Activated CD8-positive, alpha-beta T cell treated with anti-CD3 and anti-CD28 coated beads for 36 hours (primary cell): ENCODE results near the gene DNAH6. TPM values are rescaled to one million over a fixed set of nuclear protein-coding genes. Genes with fewer than 3 reads are reported as not detected.

Source experiments
- ATAC-seq: fragments of 200-7000 bp; cut with Tn5 transposase; one replicate; pipeline ENCODE4 v1.10.0; 2021; ENCODE audit warnings: mild to moderate bottlenecking, moderate library complexity
- CTCF ChIA-PET: fragments of 350-600 bp; sonication (Branson Sonifier 250); formaldehyde crosslinking; loops from one replicate; lab custom pipeline; 2021; ENCODE audit warnings: antibody characterized with exemption; lab: Charles Lee
- POLR2A ChIA-PET: fragments of 350-600 bp; sonication (Branson Sonifier 250); formaldehyde crosslinking; loops from one replicate; lab custom pipeline; 2021; ENCODE audit warnings: antibody characterized with exemption; lab: Charles Lee
- DNase-seq: peaks from one replicate; pipeline ENCODE4 v3.0.0-alpha.2; 2020
- H3K27ac Mint-ChIP-seq: one replicate; pipeline ENCODE4 v1.8.0; 2021; ENCODE audit warnings: mild to moderate bottlenecking, mixed read lengths
- H3K27me3 Mint-ChIP-seq: one replicate; pipeline ENCODE4 v1.8.0; 2021; ENCODE audit warnings: mixed read lengths
- H3K36me3 Mint-ChIP-seq: one replicate; pipeline ENCODE4 v1.8.0; 2021; ENCODE audit warnings: low read depth, mixed read lengths
- H3K4me1 Mint-ChIP-seq: one replicate; pipeline ENCODE4 v1.8.0; 2021; ENCODE audit warnings: low read depth, mixed read lengths
- H3K4me3 Mint-ChIP-seq: one replicate; pipeline ENCODE4 v1.8.0; 2021; ENCODE audit warnings: mild to moderate bottlenecking, moderate library complexity, mixed read lengths
- H3K9me3 Mint-ChIP-seq: one replicate; pipeline ENCODE4 v1.8.0; 2021; ENCODE audit warnings: mixed read lengths
- CTCF ChIP-seq: fragments of 200-600 bp; IDR thresholded peaks from one replicate; pipeline ENCODE4 v1.8.0; 2022; ENCODE audit warnings: antibody characterized with exemption, mild to moderate bottlenecking
- intact Hi-C: fragments of 100-400 bp; cut with micrococcal nuclease; formaldehyde crosslinking; loops from one replicate; pipeline ENCODE4 v1.10.0; 2022
- total RNA-seq, 2 experiments: library from RNA; stranded (reverse); gene quantifications; one replicate each; pipeline ENCODE4 v1.2.3, GENCODE V29; 2021

DNAH6 gene
- total RNA-seq, 2 experiments from 2014 or later, result 0.90 to 1.3 TPM

GRCh38 chr2:84807063-84807485 lies 290.8 kb downstream of the DNAH6 start:
- Mint-ChIP-seq H3K4me1 (peaks cover 11% of the 10 kb centered on the region), H3K36me3 (peaks cover 2% of the 10 kb centered on the region), H3K4me3 (no peak overlapping the region), H3K9me3 (peaks cover 8% of the 10 kb centered on the region), H3K27me3 (no peaks in the 10 kb centered on the region), H3K27ac (no peak overlapping the region)
- intact Hi-C loops, result no loop called here
- CTCF ChIA-PET, result interaction anchor here (1.4 kb wide), 1 partner anchor 119 kb away, joined by 5 read pairs; no protein-coding TSS in a partner anchor
- no peak for TF ChIP-seq CTCF
- DNase-seq (no peak), ATAC-seq (no peak)
- POLR2A ChIA-PET, result no interaction called here

- Mint-ChIP-seq H3K27me3 (no peaks in the 10 kb centered on the region), H3K9me3 (no peaks in the 10 kb centered on the region), H3K36me3 (no peaks in the 10 kb centered on the region), H3K4me3 (no peak overlapping the region), H3K4me1 (peaks cover 19% of the 10 kb centered on the region), H3K27ac (no peak overlapping the region)
- no peak for TF ChIP-seq CTCF
- ChIA-PET POLR2A (no interaction called here), CTCF (interaction anchor here (1.0 to 1.4 kb wide), 2 partner anchors 19 to 118 kb away, joined by 3 to 5 read pairs; no protein-coding TSS in a partner anchor)
- intact Hi-C loops, result no loop called here
- DNase-seq (no peak), ATAC-seq (no peak)
These were observed 292.0 kb downstream of the DNAH6 start for GRCh38 chr2:84808279-84808678.

- H3K36me3 Mint-ChIP-seq, result peaks cover 3% of the 10 kb centered on the region
- no peaks in the 10 kb centered on the region for H3K27me3 Mint-ChIP-seq
- ATAC-seq (no peak), DNase-seq (no peak)
- no peak for TF ChIP-seq CTCF
- CTCF ChIA-PET, result no interaction called here
- no peaks in the 10 kb centered on the region for H3K9me3 Mint-ChIP-seq
- peaks cover 38% of the 10 kb centered on the region for H3K4me1 Mint-ChIP-seq
- POLR2A ChIA-PET, result no interaction called here
- H3K27ac Mint-ChIP-seq, result no peak overlapping the region
- H3K4me3 Mint-ChIP-seq, result no peak overlapping the region
- intact Hi-C loops, result no loop called here
These were observed 295.6 kb downstream of the DNAH6 start for GRCh38 chr2:84811839-84812431.

GRCh38 chr2:84815146-84815545 lies 298.8 kb downstream of the DNAH6 start:
- no peak for DNase-seq
- CTCF ChIA-PET, result no interaction called here
- H3K4me3 Mint-ChIP-seq, result no peak overlapping the region
- no peaks in the 10 kb centered on the region for H3K27me3 Mint-ChIP-seq
- peaks cover 4% of the 10 kb centered on the region for H3K36me3 Mint-ChIP-seq
- POLR2A ChIA-PET, result no interaction called here
- intact Hi-C loops, result no loop called here
- no peak for TF ChIP-seq CTCF
- H3K4me1 Mint-ChIP-seq, result peaks cover 54% of the 10 kb centered on the region
- H3K27ac Mint-ChIP-seq, result no peak overlapping the region
- no peak for ATAC-seq
- peaks cover 1% of the 10 kb centered on the region for H3K9me3 Mint-ChIP-seq

- Mint-ChIP-seq H3K9me3 (peaks cover 1% of the 10 kb centered on the region), H3K27me3 (no peaks in the 10 kb centered on the region), H3K4me3 (no peak overlapping the region), H3K36me3 (peaks cover 7% of the 10 kb centered on the region), H3K27ac (peak overlapping the region; percentile 86), H3K4me1 (peaks cover 58% of the 10 kb centered on the region)
- ChIA-PET CTCF (interaction anchor here (0.7 to 1.3 kb wide), 3 partner anchors 41 to 109 kb away, joined by 3 to 4 read pairs (median 3); no protein-coding TSS in a partner anchor), POLR2A (interaction anchor here (1.6 kb wide), 1 partner anchor 11 kb away, joined by 7 read pairs; no protein-coding TSS in a partner anchor)
- ATAC-seq (no peak), DNase-seq (no peak)
- no peak for TF ChIP-seq CTCF
- intact Hi-C loops, result loop anchor here (1.0 kb wide), 1 partner anchor 34 kb away; no protein-coding TSS in a partner anchor
These were observed 300.2 kb downstream of the DNAH6 start for GRCh38 chr2:84816426-84817026.
